SK-N-MC (cell line): ENCODE results near the gene KANTR.

Source experiments
- EZH2 ChIP-seq: fragments of 200-600 bp; sonication (generic); IDR thresholded peaks from one replicate; pipeline ENCODE4 v1.6.1; 2017; ENCODE audit warnings: antibody characterized with exemption
- POLR2AphosphoS5 ChIP-seq: IDR thresholded peaks from 2 replicates; pipeline ENCODE4 v1.6.1; 2012; ENCODE audit warnings: mild to moderate bottlenecking, low read depth, low read length, borderline replicate concordance

DNA sequence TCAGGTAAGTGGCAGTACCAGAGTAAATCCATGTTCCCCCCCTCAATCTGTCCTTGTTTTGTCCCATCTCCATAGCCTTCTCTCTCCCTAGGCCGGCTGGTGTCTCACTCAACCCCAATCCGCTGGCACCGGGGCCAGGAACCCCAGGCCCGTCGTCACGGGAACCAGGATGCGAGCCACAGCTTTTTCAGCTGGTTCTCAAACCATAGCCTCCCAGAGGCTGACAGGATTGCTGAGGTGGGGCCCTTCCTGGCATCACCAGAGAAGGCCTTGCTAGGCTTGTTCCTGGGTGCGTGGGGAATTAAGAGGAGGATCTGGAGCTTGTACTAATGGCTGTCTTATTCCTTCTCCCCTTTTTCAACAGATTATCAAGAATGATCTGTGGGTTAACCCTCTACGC is 9.1 kb upstream of the KANTR start:
- TF ChIP-seq POLR2AphosphoS5 (no peak), EZH2 (no peak)
